NB4 (cell line): ENCODE results near the gene ARL14.

Experiments used
- DNase-seq: peaks from one replicate; pipeline ENCODE4 v3.0.0; 2010; ENCODE audit warnings: low read depth
- H3K4me3 ChIP-seq: one replicate; pipeline ENCODE4 v1.5.1; 2011; ENCODE audit warnings: mild to moderate bottlenecking, low read depth, low read length, moderate library complexity
- MAX ChIP-seq: IDR thresholded peaks from 2 replicates; pipeline ENCODE4 v1.6.1; 2011; ENCODE audit warnings: low read depth, low read length
- MYC ChIP-seq: IDR thresholded peaks from 2 replicates; pipeline ENCODE4 v1.6.1; 2011; ENCODE audit warnings: low read depth, low read length
- POLR2A ChIP-seq: IDR thresholded peaks from 2 replicates; pipeline ENCODE4 v1.6.1; 2011; ENCODE audit warnings: mild to moderate bottlenecking; ENCODE audit not compliant: insufficient read length; ENCODE audit errors: extremely low read depth
- TF ChIP-seq, protein P1 (sequence below): IDR thresholded peaks from one replicate; pipeline ENCODE4 v1.5.1; 2012; ENCODE audit warnings: low read depth, low read length

ARL14 gene

GRCh38 chr3:160697637-160698380, 20.8 kb downstream of the ARL14 start:
- TF ChIP-seq POLR2A = no peak
- TF ChIP-seq, protein P1, sequence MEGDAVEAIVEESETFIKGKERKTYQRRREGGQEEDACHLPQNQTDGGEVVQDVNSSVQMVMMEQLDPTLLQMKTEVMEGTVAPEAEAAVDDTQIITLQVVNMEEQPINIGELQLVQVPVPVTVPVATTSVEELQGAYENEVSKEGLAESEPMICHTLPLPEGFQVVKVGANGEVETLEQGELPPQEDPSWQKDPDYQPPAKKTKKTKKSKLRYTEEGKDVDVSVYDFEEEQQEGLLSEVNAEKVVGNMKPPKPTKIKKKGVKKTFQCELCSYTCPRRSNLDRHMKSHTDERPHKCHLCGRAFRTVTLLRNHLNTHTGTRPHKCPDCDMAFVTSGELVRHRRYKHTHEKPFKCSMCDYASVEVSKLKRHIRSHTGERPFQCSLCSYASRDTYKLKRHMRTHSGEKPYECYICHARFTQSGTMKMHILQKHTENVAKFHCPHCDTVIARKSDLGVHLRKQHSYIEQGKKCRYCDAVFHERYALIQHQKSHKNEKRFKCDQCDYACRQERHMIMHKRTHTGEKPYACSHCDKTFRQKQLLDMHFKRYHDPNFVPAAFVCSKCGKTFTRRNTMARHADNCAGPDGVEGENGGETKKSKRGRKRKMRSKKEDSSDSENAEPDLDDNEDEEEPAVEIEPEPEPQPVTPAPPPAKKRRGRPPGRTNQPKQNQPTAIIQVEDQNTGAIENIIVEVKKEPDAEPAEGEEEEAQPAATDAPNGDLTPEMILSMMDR = no peak
- TF ChIP-seq MAX = no peak
- no peak for TF ChIP-seq MYC
- no peak overlapping the region for H3K4me3 ChIP-seq
- DNase-seq = no peak

GRCh38 chr3:160698599-160699195, 21.7 kb downstream of the ARL14 start:
- DNase-seq = no peak
- TF ChIP-seq MYC (no peak), MAX (no peak), POLR2A (no peak)
- TF ChIP-seq, protein P1 = no peak
- H3K4me3 ChIP-seq = no peak overlapping the region

DNA sequence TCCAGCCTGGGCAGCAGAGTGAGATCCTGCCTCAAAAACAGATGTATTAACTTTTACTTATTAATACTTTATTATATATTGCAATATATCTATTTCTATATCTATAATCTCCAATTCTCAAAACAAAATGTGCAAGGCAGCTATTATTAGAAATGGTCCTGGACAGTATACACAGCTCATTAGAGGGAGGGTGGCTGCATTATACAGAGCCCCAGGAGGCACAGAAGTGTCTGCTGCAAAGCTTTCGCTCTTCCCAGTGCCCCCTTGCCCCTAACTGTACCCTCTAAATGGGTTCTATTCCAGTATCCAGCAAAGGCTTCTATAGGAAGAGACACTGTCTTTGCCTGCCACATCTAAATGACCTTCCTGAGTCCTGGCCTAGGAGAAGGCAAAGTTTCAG, 24.5 kb downstream of the ARL14 start:
- no peak for DNase-seq
- no peak for TF ChIP-seq POLR2A
- TF ChIP-seq, protein P1 = no peak
- H3K4me3 ChIP-seq = no peak overlapping the region

DNA sequence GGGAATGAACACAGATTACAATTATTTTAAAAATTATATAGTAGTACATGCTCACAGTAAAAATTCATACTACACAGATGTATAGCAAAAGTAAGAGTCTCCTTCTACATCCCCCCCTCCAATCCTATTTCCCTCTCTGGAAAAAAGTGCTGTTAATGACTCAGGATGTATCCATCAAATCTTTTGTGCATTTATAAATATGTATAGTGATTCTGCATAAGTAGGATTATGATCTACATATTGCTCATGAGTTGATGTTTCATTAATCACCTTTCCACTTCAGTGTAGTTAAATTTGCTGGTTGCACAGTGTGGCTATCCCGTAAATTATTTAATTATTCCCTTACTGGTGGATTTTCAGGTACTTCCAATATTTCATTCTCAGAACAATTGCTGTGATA, 25.3 kb downstream of the ARL14 start:
- TF ChIP-seq, protein P1 = no peak
- no peak for TF ChIP-seq POLR2A
- TF ChIP-seq MYC = no peak
- no peak for TF ChIP-seq MAX
- DNase-seq = no peak
- H3K4me3 ChIP-seq = no peak overlapping the region

- H3K4me3 ChIP-seq = no peak overlapping the region
- TF ChIP-seq MAX (no peak), MYC (no peak), POLR2A (no peak)
- TF ChIP-seq, protein P1 = no peak
- no peak for DNase-seq
Measured at GRCh38 chr3:160703974-160704373, 27.0 kb downstream of the ARL14 start.
